HepG2 (cell line): ENCODE data around the gene HMCN1. TPM values are rescaled to one million over a fixed set of nuclear protein-coding genes. Genes with fewer than 3 reads are reported as not detected.

Experiments used
- ATAC-seq: fragments of 200-7000 bp; cut with Tn5 transposase; 3 replicates; pipeline ENCODE4 v1.9.1; 2020; ENCODE audit warnings: mild to moderate bottlenecking, moderate library complexity
- BruUV-seq: library from RNA; stranded (reverse); fragments of 400-500 nt; replicated peaks from 2 replicates; lab custom pipeline; 2021; lab: Mats Ljungman, UMichigan
- CTCF ChIA-PET: fragments of 300-600 bp; formaldehyde crosslinking; extraction: SDS; loops from one replicate; lab custom pipeline; 2021; ENCODE audit warnings: low total read pairs, inconsistent platforms, low intra/inter-chr PET ratio; lab: Yijun Ruan, JAX
- POLR2A ChIA-PET: fragments of 350-600 bp; sonication (Branson Sonifier 250); formaldehyde crosslinking; loops from one replicate; lab custom pipeline; 2020; ENCODE audit warnings: antibody characterized with exemption, inconsistent platforms; lab: Yijun Ruan, JAX
- DNase-seq: peaks from one replicate; pipeline ENCODE4 v3.0.0-alpha.2; 2015; ENCODE audit warnings: low spot score
- FAIRE-seq: peaks from 3 replicates; lab custom pipeline; 2011; peaks lifted over from hg19 to GRCh38; lab: Jason Lieb, UNC
- H2AFZ ChIP-seq: one replicate; pipeline ENCODE4 v1.6.1; 2011; ENCODE audit warnings: low read length, inconsistent platforms
- H3K27ac ChIP-seq: fragments of 300-600 bp; 3 replicates; pipeline ENCODE4 v1.8.0; 2011; ENCODE audit warnings: mixed run types, mild to moderate bottlenecking, mixed read lengths, low read length, inconsistent platforms; ENCODE audit not compliant: insufficient read depth; ENCODE audit errors: extremely low read length
- H3K27me3 ChIP-seq, 2 experiments: fragments of 200-600 bp in 1 of 2; 2 replicates in 1 of 2; 3 replicates in 1 of 2; pipeline versions ENCODE4 v1.6.0 to v1.8.0; 2011; ENCODE audit warnings: low read length in 2 of 2, mild to moderate bottlenecking in 2 of 2, moderate library complexity in 2 of 2, inconsistent platforms in 1 of 2; ENCODE audit not compliant: insufficient read depth in 2 of 2, control insufficient read depth in 1 of 2
- H3K36me3 ChIP-seq, 2 experiments: fragments of 200-600 bp in 1 of 2; replicated peaks in 1 of 2; 2 replicates in 1 of 2; 3 replicates in 1 of 2; pipeline versions ENCODE4 v1.5.1 to v1.8.0; 2011; ENCODE audit warnings: low read length in 2 of 2, inconsistent platforms in 1 of 2; ENCODE audit not compliant: insufficient read depth in 2 of 2, control insufficient read depth in 1 of 2
- H3K4me1 ChIP-seq: 2 replicates; pipeline ENCODE4 v1.5.1; 2012; ENCODE audit warnings: low read length, inconsistent platforms; ENCODE audit not compliant: insufficient read depth
- H3K4me2 ChIP-seq: 2 replicates; pipeline ENCODE4 v1.6.0; 2011; ENCODE audit warnings: low read depth, low read length, inconsistent platforms
- H3K4me3 ChIP-seq, 3 experiments: fragments of 200-600 bp in 1 of 3; sonication (generic), shearing (Covaris generic) in 1 of 3; replicated peaks in 1 of 3; 2 replicates each; pipeline ENCODE4 v1.5.1; 2011 to 2016; ENCODE audit warnings: low read length in 3 of 3, inconsistent platforms in 2 of 3, low read depth in 2 of 3, mild to moderate bottlenecking in 2 of 3, control low read depth in 1 of 3, mixed read lengths in 1 of 3; ENCODE audit not compliant: insufficient read depth in 1 of 3
- H3K79me2 ChIP-seq: one replicate; pipeline ENCODE4 v1.6.1; 2011; ENCODE audit warnings: low read length, inconsistent platforms; ENCODE audit not compliant: insufficient read depth
- H3K9ac ChIP-seq: 2 replicates; pipeline ENCODE4 v1.6.0; 2011; ENCODE audit warnings: mild to moderate bottlenecking, low read depth, low read length, inconsistent platforms; ENCODE audit not compliant: insufficient read depth
- H3K9me3 ChIP-seq: 2 replicates; pipeline ENCODE4 v1.5.1; 2012; ENCODE audit warnings: mild to moderate bottlenecking, low read length
- H4K20me1 ChIP-seq: 2 replicates; pipeline ENCODE4 v1.6.0; 2011; ENCODE audit warnings: inconsistent platforms, mild to moderate bottlenecking, low read length, moderate library complexity; ENCODE audit not compliant: insufficient read depth
- PAWR ChIP-seq: sonication (generic); formaldehyde crosslinking; IDR thresholded peaks from 2 replicates; pipeline ENCODE4 v1.4.0; 2020; ENCODE audit warnings: missing genetic modification reagents, mild to moderate bottlenecking, borderline replicate concordance
- REST ChIP-seq, 2 experiments: IDR thresholded peaks; 2 replicates each; pipeline ENCODE4 v1.6.1; 2011 to 2012; ENCODE audit warnings: low read length in 2 of 2, borderline replicate concordance in 1 of 2, low read depth in 1 of 2, mild to moderate bottlenecking in 1 of 2, moderate library complexity in 1 of 2
- ZNF251 ChIP-seq: sonication (generic); formaldehyde crosslinking; IDR thresholded peaks from 2 replicates; pipeline ENCODE4 v1.9.0; 2021; ENCODE audit warnings: mild to moderate bottlenecking, missing genetic modification reagents
- WGBS: methylation state at CpG from one replicate; pipeline ENCODE4 v1.1.6; 2017; ENCODE audit warnings: low lambda C conversion rate; 5-methylcytosine and 5-hydroxymethylcytosine counted together
- in situ Hi-C: cut with HindIII; loops from 2 replicates; pipeline ENCODE4 v1.10.0; 2017; ENCODE audit warnings: low pct_unique_long_range_greater_than_20kb; ENCODE audit not compliant: extremely low pct_ligation_motif_present
- intact Hi-C: fragments of 100-400 bp; cut with micrococcal nuclease; formaldehyde crosslinking; loops from one replicate; pipeline ENCODE4 v1.10.0; 2022; ENCODE audit not compliant: unreplicated experiment
- polyA plus RNA-seq, 8 experiments: library from polyadenylated mRNA; depleted of rRNA in 3 of 8; stranded (reverse) in 7 of 8; unstranded in 1 of 8; fragments of >200 nt; fragmentation: Illumina TruSeq in 4 of 8; extraction: Trizol in 4 of 8; gene quantifications; 2 replicates each; pipeline versions ENCODE4 v1.2.1 to v1.2.3, GENCODE V29; 2011 to 2016; ENCODE audit warnings: low read depth in 4 of 8, missing spikeins in 1 of 8, mixed read lengths in 1 of 8; ENCODE audit not compliant: insufficient read depth in 1 of 8
- total RNA-seq, 5 experiments: library from RNA; depleted of rRNA; stranded (reverse); fragments of >200 nt; fragmentation: Illumina TruSeq; extraction: Trizol; gene quantifications; 2 replicates each; pipeline ENCODE4 v1.2.3, GENCODE V29; 2016; ENCODE audit warnings: low read depth in 1 of 5

The HMCN1 gene
- total and polyA plus RNA-seq, 2 of the 13 experiments (the other 11 are each of a cell fraction or from before 2014, with no cell fraction given) = 0.03 TPM; not detected in 1

GRCh38 chr1:186102547-186103148, 368.5 kb downstream of the HMCN1 start:
- no peak for ATAC-seq
- H3K4me2 ChIP-seq = no peak overlapping the region

More at GRCh38 chr1:186102547-186103148, 368.5 kb downstream of the HMCN1 start:
- no peak overlapping the region for H3K9ac ChIP-seq
- intact Hi-C loops = no loop called here
- no peaks in the 10 kb centered on the region for H3K27me3 ChIP-seq
- ChIA-PET POLR2A (no interaction called here), CTCF (no interaction called here)
- FAIRE-seq = no peak
- no peak for TF ChIP-seq ZNF251 (CRISPR knock-in tag)
- TF ChIP-seq PAWR (CRISPR knock-in tag) = no peak
- peak in 1 of 2 experiments; percentile 73; a peak in 1 of 4 replicates for TF ChIP-seq REST (IDR thresholded peaks at IDR 0.05; ENCODE audit: borderline replicate concordance in 1 of 2, low read depth in 1 of 2, low read length in 2 of 2)
- no peaks in the 10 kb centered on the region for H3K4me1 ChIP-seq
- no peaks in the 10 kb centered on the region for H3K36me3 ChIP-seq
- no peak overlapping the region for H3K4me3 ChIP-seq
- no peaks in the 10 kb centered on the region for H4K20me1 ChIP-seq
- 1% methylated on average over 3 of the region's 3 CpGs for WGBS
- no peaks in the 10 kb centered on the region for H3K9me3 ChIP-seq
- DNase-seq = no peak
- no peaks in the 10 kb centered on the region for H3K79me2 ChIP-seq
- no peak overlapping the region for H2AFZ ChIP-seq
- no peak overlapping the region for H3K27ac ChIP-seq
- no TSS peak for BruUV-seq
- in situ Hi-C loops = no loop called here
